Adrenal gland (tissue), 12 donors: ENCODE results near the gene ADAM30. TPM values are rescaled to one million over a fixed set of nuclear protein-coding genes. Genes with fewer than 3 reads are reported as not detected.

ENCODE experiments used
- DNase-seq, 7 donors: peaks; one replicate each; pipeline ENCODE4 v3.0.0-alpha.2; 2019 to 2020
- H3K27ac ChIP-seq, 5 donors: fragments of 200-600 bp; sonication (generic) in 4 of 5; 1 replicate in 3 of 5; 2 replicates in 2 of 5; pipeline versions ENCODE4 v1.5.1 to v1.8.0; 2016 to 2020; ENCODE audit warnings: mild to moderate bottlenecking in 1 of 5
- H3K27me3 ChIP-seq: fragments of 200-600 bp; 2 replicates; pipeline ENCODE4 v1.8.0; 2021
- H3K36me3 ChIP-seq, 2 donors: fragments of 200-600 bp; replicated peaks in 1 of 2; 1 replicate in 1 of 2; 2 replicates in 1 of 2; pipeline versions ENCODE4 v1.5.1 to v1.8.0; 2018 to 2022
- H3K4me1 ChIP-seq, 2 donors: fragments of 200-600 bp; replicated peaks in 1 of 2; 1 replicate in 1 of 2; 2 replicates in 1 of 2; pipeline versions ENCODE4 v1.5.1 to v1.8.0; 2018 to 2021
- H3K4me3 ChIP-seq, 4 donors: fragments of 200-600 bp; sonication (generic) in 3 of 4; one replicate each; pipeline ENCODE4 v1.5.1; 2016 to 2018
- H3K9me3 ChIP-seq, 3 donors: fragments of 200-600 bp; sonication (generic) in 1 of 3; replicated peaks in 1 of 3; 1 replicate in 2 of 3; 2 replicates in 1 of 3; pipeline versions ENCODE4 v1.5.1 to v1.8.0; 2016 to 2021
- CTCF ChIP-seq, 6 experiments: fragments of 450-650 bp in 4 of 6; fragments of 200-600 bp in 2 of 6; sonication (generic) in 1 of 6; IDR thresholded peaks; 1 replicate in 5 of 6; 2 replicates in 1 of 6; pipeline versions ENCODE4 v1.5.1 to v1.8.0; 2016 to 2021; ENCODE audit warnings: antibody characterized with exemption in 6 of 6, mild to moderate bottlenecking in 2 of 6, moderate library complexity in 1 of 6
- POLR2A ChIP-seq, 2 donors: fragments of 450-650 bp; IDR thresholded peaks; one replicate each; pipeline ENCODE4 v1.6.1; 2017; ENCODE audit warnings: antibody characterized with exemption in 2 of 2, mild to moderate bottlenecking in 2 of 2, moderate library complexity in 1 of 2
- whole genome bisulfite sequencing, 4 donors: extraction: QIAGEN DNeasy Blood & Tissue Kit in 2 of 4; methylation state at CpG; one replicate each; pipeline versions ENCODE4 v1.1.5 to v1.1.7; 2013 to 2017; 5-methylcytosine and 5-hydroxymethylcytosine counted together
- intact Hi-C, 2 donors: fragments of 100-400 bp; cut with DNase I; formaldehyde crosslinking; loops; one replicate each; pipeline versions ENCODE4 v1.14.1 to v1.15.0; 2022 to 2023
- polyA plus RNA-seq, 3 donors: library from polyadenylated mRNA; stranded (reverse); fragments of 200-250 nt in 2 of 3; fragments of 350-450 nt in 1 of 3; fragmentation: Illumina TruSeq in 1 of 3; extraction: RNeasy Lipid Tissue Mini Kit (QIAGEN cat#74804) in 1 of 3; gene quantifications; one replicate each; pipeline ENCODE4 v1.2.3, GENCODE V29; 2013 to 2014
- total RNA-seq, 9 donors: library from RNA; depleted of rRNA in 4 of 9; stranded (reverse); fragments of >200 nt in 4 of 9; fragments of 120-200 nt in 1 of 9; fragmentation: NEBNext Ultra II Directional in 1 of 9; extraction: Animal tissue kit (Norgen Biotek cat#: 25700) in 1 of 9; gene quantifications; one replicate each; pipeline versions ENCODE4 v1.1.0 to v1.2.4, GENCODE V29; 2013 to 2023
- donor health status: healthy with polysubstance abuse.
- donor health status: Bipolar disorder and iron deficiency.
- donor health status: DM: yes; HTN: yes; CAD: no.
- donor health status: DM: no; HTN: no; CAD: no.
- donor health status: DM: no; HTN: no; CAD: no.
- donor health status: DM: yes; HTN: yes; CAD: no.

Gene ADAM30
- total and polyA plus RNA-seq, 12 donors, result not detected

DNA sequence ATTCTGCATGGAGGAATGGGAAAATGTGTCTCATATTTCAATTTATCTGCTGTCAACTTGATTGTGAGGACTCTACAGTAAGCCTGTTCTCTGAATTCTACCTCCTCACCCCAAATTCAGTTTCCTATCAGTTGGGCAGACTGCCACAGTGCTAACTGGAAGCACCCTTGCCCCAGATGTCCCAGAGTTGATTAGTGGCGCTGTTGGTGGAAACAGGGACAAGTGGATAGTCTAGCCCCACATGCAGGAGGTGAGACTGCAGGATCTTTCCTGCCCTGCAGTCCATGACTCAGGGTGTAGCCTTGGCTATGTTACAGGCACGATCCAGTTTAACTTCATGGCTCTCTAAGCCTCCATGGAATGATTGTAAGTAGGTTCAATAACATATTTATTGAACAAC lies 22.1 kb downstream of the ADAM30 start:
- no peak for DNase-seq
- H3K4me3 ChIP-seq, result no peak overlapping the region
- no peaks in the 10 kb centered on the region for H3K27me3 ChIP-seq
- intact Hi-C loops, result no loop called here
- H3K36me3 ChIP-seq, result no peaks in the 10 kb centered on the region
- WGBS, 4 donors, result 56 to 74% (median 61%) methylated on average over 2 of the region's 2 CpGs
- no peaks in the 10 kb centered on the region for H3K9me3 ChIP-seq
- H3K27ac ChIP-seq, result peak overlapping the region in 1 of 5 donors; percentile 29
- TF ChIP-seq CTCF (IDR thresholded peaks at IDR 0.05), result no peak
- no peak for TF ChIP-seq POLR2A (IDR thresholded peaks at IDR 0.05)
- H3K4me1 ChIP-seq, result no peaks in the 10 kb centered on the region

- DNase-seq, result peak in 1 of 7 donors; percentile 6
- intact Hi-C loops, result no loop called here
Measured at GRCh38 chr1:119873135-119874015, 22.9 kb downstream of the ADAM30 start.

GRCh38 chr1:119871881-119872280 lies 24.4 kb downstream of the ADAM30 start:
- Histone ChIP-seq H3K9me3 (no peaks in the 10 kb centered on the region), H3K27me3 (no peaks in the 10 kb centered on the region), H3K4me1 (no peaks in the 10 kb centered on the region), H3K27ac (no peak overlapping the region), H3K36me3 (no peaks in the 10 kb centered on the region), H3K4me3 (no peak overlapping the region)
- intact Hi-C loops, result no loop called here
- 67 to 77% (median 69%) methylated on average over 3 to 4 of the region's 4 CpGs for WGBS, 4 donors
- no peak for TF ChIP-seq POLR2A (IDR thresholded peaks at IDR 0.05)
- no peak for TF ChIP-seq CTCF (IDR thresholded peaks at IDR 0.05)
- DNase-seq, result no peak

More at GRCh38 chr1:119873135-119874015, 22.9 kb downstream of the ADAM30 start:
- no peak overlapping the region for H3K4me3 ChIP-seq
- no peaks in the 10 kb centered on the region for H3K36me3 ChIP-seq
- TF ChIP-seq POLR2A (IDR thresholded peaks at IDR 0.05), result no peak
- TF ChIP-seq CTCF (IDR thresholded peaks at IDR 0.05), result no peak
- H3K27ac ChIP-seq, result no peak overlapping the region
- H3K4me1 ChIP-seq, result no peaks in the 10 kb centered on the region
- H3K9me3 ChIP-seq, result no peaks in the 10 kb centered on the region
- no peaks in the 10 kb centered on the region for H3K27me3 ChIP-seq
- 54 to 66% (median 55%) methylated on average over 4 of the region's 4 CpGs for WGBS, 4 donors

DNA sequence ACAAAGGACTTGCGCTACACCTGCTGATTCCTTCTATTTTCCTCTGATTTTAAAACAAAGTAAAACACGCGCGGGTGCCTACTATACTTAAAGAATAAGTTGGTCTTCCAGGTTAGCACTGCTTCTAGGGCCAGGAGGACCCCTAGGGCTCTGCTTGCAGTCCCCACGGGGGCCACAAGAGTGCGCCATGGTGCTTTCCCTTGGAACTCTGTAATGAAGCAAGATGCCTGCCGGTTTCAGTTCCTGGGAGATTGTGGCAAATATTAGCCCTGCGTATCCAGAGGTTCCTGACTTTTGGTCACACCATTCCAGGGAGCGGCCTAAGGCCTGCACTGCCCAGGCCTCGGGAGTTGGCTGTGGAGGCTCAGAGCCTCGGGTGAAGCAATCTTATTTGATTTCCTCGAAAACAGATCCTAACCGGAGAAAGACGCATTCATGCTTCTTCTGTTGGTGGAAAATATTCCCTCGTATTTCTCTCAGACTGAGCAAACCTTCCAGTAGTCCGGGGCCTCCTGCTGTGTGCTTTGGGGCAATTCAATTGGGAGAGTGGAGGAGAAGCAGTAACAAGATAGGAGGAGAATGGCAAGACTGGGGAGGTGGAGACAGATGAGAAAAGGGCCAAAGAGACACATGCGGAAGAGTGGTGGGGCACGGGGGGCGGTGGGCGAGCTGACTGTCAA lies 25.3 kb downstream of the ADAM30 start:
- no peaks in the 10 kb centered on the region for H3K36me3 ChIP-seq
- H3K4me1 ChIP-seq, result no peaks in the 10 kb centered on the region
- intact Hi-C loops, result no loop called here
- peak; percentile 66 to 82 (median 80) for TF ChIP-seq CTCF (IDR thresholded peaks at IDR 0.05)
- TF ChIP-seq POLR2A (IDR thresholded peaks at IDR 0.05), result no peak
- no peaks in the 10 kb centered on the region for H3K9me3 ChIP-seq
- DNase-seq, result peak; percentile 69 to 88 (median 78)
- H3K4me3 ChIP-seq, result peak overlapping the region in 1 of 4 donors; percentile 27
- H3K27ac ChIP-seq, result peak overlapping the region in 1 of 5 donors; percentile 0
- no peaks in the 10 kb centered on the region for H3K27me3 ChIP-seq
- WGBS, 4 donors, result 39 to 44% (median 44%) methylated on average over 19 to 20 of the region's 20 CpGs
